ENCODE results near the gene CGN. TPM values are rescaled to one million over a fixed set of nuclear protein-coding genes. Genes with fewer than 3 reads are reported as not detected.

The CGN gene
- total and polyA plus RNA-seq, 11 donors: 0.08 to 21.0 (median 0.19) TPM; not detected in 4

DNA sequence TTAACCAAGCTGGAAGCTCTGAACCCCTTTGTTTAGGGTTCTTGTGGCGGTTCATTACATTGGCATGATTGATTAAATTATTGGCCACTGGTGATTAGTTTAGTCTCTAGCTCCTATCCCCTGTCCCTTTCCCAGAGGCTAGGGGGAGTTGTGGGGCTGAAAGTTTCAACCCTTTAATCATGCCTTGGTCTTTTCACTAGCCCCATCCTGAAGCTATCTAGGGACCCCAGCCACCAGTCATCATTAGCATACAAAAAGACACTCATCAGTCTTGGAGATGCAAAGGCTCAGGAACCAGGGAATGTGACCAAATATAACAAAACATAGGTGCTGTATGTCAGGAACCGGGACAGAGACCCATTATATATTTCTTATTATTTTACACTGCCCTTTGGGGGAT is 66.0 kb downstream of the CGN start:
- Histone ChIP-seq H3K4me3 (no peak overlapping the region), H3K4me1 (no peaks in the 10 kb centered on the region), H3K27ac (no peak overlapping the region), H3K27me3 (no peaks in the 10 kb centered on the region), H3K9me3 (no peaks in the 10 kb centered on the region), H3K36me3 (peaks cover 0 to 56% (median 15%) of the 10 kb centered on the region in 9 donors)
- WGBS, 4 donors: 93 to 98% (median 95%) methylated on average over 2 of the region's 2 CpGs
- TF ChIP-seq, protein P1, sequence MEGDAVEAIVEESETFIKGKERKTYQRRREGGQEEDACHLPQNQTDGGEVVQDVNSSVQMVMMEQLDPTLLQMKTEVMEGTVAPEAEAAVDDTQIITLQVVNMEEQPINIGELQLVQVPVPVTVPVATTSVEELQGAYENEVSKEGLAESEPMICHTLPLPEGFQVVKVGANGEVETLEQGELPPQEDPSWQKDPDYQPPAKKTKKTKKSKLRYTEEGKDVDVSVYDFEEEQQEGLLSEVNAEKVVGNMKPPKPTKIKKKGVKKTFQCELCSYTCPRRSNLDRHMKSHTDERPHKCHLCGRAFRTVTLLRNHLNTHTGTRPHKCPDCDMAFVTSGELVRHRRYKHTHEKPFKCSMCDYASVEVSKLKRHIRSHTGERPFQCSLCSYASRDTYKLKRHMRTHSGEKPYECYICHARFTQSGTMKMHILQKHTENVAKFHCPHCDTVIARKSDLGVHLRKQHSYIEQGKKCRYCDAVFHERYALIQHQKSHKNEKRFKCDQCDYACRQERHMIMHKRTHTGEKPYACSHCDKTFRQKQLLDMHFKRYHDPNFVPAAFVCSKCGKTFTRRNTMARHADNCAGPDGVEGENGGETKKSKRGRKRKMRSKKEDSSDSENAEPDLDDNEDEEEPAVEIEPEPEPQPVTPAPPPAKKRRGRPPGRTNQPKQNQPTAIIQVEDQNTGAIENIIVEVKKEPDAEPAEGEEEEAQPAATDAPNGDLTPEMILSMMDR (IDR thresholded peaks at IDR 0.05): no peak
- TF ChIP-seq POLR2A (IDR thresholded peaks at IDR 0.05): no peak
- no peak for DNase-seq
- no peak for ATAC-seq
- intact Hi-C loops (cut with DNase I): no loop called here

DNA sequence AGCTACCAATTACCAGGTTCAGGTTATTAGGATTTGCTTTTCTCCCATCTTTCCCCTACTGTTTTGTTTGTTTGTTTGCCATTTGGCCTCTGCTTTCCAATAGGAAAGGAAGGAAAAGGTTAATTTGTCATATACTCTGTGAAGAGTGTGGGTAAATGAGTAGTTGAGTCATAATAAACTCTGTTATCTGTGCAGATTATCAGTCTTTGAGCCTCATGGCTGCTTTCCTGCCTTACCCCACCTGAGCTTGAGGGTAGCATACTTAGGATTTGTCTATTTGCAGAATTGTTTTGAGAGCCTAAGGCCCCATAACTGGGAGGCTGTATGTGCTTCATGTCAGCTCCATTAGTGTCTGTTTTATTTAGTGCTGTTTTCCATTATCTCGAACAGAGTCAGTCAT is 67.8 kb downstream of the CGN start:
- Histone ChIP-seq H3K4me3 (no peak overlapping the region), H3K9me3 (no peaks in the 10 kb centered on the region), H3K4me1 (no peaks in the 10 kb centered on the region), H3K27me3 (no peaks in the 10 kb centered on the region), H3K36me3 (peaks cover 0 to 50% (median 15%) of the 10 kb centered on the region in 9 donors), H3K27ac (no peak overlapping the region)
- DNase-seq: no peak
- no peak for ATAC-seq
- intact Hi-C loops (cut with DNase I): no loop called here
- 87 to 97% (median 94%) methylated on average over 1 of the region's 1 CpG for WGBS, 4 donors
- TF ChIP-seq POLR2A (IDR thresholded peaks at IDR 0.05): no peak
- TF ChIP-seq, protein P1 (IDR thresholded peaks at IDR 0.05): no peak

DNA sequence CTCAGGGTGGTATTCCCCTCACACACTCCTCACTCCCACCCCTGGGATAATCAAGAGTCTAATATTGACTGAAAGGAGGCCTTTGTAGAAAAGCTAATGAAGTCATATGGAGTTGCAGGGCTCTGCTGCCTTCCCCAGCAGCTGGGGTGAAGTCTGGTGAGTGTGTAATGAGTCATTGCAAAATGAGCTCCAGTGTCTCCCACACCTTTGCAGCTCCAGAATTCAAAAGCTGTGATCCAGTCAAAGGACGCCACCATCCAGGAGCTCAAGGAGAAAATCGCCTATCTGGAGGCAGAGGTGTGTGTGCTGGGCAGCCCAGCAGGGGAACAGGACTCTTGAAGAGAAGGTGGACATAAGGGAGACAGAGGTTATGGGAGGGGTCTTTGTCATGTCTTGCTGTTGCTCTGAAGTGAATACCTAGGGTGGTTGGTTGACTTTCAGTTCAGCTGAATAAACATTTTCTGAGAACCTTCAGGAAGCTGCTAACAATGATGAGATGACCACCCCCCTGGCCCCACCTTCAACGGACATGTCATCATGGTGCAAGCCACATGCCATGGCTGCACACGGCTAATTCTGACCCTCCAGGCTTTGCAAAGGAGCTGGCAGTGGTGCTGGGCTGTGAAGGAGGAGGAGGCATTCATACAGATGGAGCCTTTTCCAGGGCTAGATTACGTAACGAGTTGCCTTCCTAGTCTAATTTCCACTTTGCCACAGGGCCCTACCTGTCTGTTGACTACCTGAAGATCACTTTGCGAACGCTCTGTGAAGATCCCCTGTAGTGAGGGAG is 68.4 kb downstream of the CGN start:
- H3K27ac ChIP-seq: no peak overlapping the region
- no peaks in the 10 kb centered on the region for H3K9me3 ChIP-seq
- ATAC-seq: no peak
- H3K4me1 ChIP-seq: no peaks in the 10 kb centered on the region
- WGBS, 4 donors: 80 to 87% (median 84%) methylated on average over 8 of the region's 8 CpGs
- no peak for DNase-seq
- intact Hi-C loops (cut with DNase I): no loop called here
- no peaks in the 10 kb centered on the region for H3K27me3 ChIP-seq
- TF ChIP-seq, protein P1 (IDR thresholded peaks at IDR 0.05): no peak
- TF ChIP-seq POLR2A (IDR thresholded peaks at IDR 0.05): no peak
- H3K4me3 ChIP-seq: no peak overlapping the region
- H3K36me3 ChIP-seq: peaks cover 0 to 47% (median 9%) of the 10 kb centered on the region in 9 donors

DNA sequence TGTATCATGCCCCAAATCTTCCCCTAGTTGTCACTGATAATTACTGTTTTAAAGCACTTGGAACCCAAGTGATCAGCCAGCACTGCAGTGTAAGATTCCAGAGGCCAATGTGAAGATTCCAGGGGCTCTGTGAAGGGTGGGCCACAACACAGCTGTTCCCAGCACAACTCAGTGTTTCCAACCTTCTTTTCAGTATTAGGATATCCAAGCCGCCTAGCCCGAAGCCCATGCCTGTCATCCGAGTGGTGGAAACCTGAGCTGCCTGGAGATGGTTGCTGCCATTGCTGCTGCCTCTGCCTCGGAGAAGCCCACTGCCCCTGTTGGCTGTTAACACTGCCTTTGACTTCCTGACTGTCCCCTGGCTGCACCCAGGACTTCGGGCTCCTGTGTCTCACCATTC is 70.3 kb downstream of the CGN start:
- DNase-seq (no peak), ATAC-seq (no peak)
- Histone ChIP-seq H3K27me3 (no peaks in the 10 kb centered on the region), H3K4me3 (no peak overlapping the region), H3K4me1 (peaks cover 0 to 7% (median 0%) of the 10 kb centered on the region in 12 donors), H3K27ac (no peak overlapping the region), H3K9me3 (no peaks in the 10 kb centered on the region), H3K36me3 (peaks cover 0 to 30% (median 9%) of the 10 kb centered on the region in 9 donors)
- no peak for TF ChIP-seq POLR2A (IDR thresholded peaks at IDR 0.05)
- TF ChIP-seq, protein P1 (IDR thresholded peaks at IDR 0.05): no peak
- 61 to 81% (median 76%) methylated on average over 4 to 5 of the region's 5 CpGs for WGBS, 4 donors
- intact Hi-C loops (cut with DNase I): no loop called here

Data from heart left ventricle (tissue), 16 donors.